MM.1S (cell line): ENCODE data around the gene PHC3.
A peak's percentile ranks its signal among the peaks of the same experiment; 100 is the strongest.

ENCODE experiments used
- CTCF ChIP-seq: fragments of 300-600 bp; sonication (generic); IDR thresholded peaks from 2 replicates; pipeline ENCODE4 v1.5.1; 2016; ENCODE audit warnings: antibody characterized with exemption, low read length, mixed read lengths
- EZH2 ChIP-seq: fragments of 300-600 bp; sonication (generic); optimal IDR thresholded peaks from 2 replicates; pipeline ENCODE3; 2017; ENCODE audit warnings: low read depth, mild to moderate bottlenecking, antibody characterized with exemption, low read length, mixed read lengths
- EZH2phosphoT487 ChIP-seq: fragments of 300-600 bp; sonication (generic); IDR thresholded peaks from 2 replicates; pipeline ENCODE4 v1.6.1; 2018; ENCODE audit warnings: antibody characterized with exemption, low read length

- TF ChIP-seq EZH2 (no peak), CTCF (peak; percentile 58), EZH2phosphoT487 (no peak)
Measured at GRCh38 chr3:170038434-170039110, 143.0 kb downstream of the PHC3 start.
